GM18909 (cell line): ENCODE results near the gene FIG4.
"Not testable (repeated sequence)": the region's sequence is repeated elsewhere in the genome, so short reads cannot be mapped to it uniquely, and the experiment has no call there.

Experiments used
- ATAC-seq: cut with Tn5 transposase; IDR thresholded peaks from one replicate; pipeline ENCODE4 v1.9.1; 2021; ENCODE audit warnings: mild to moderate bottlenecking; ENCODE audit not compliant: unreplicated experiment, poor library complexity

Gene FIG4

GRCh38 chr6:109701221-109701620, 10.1 kb downstream of the FIG4 start:
- no peak for ATAC-seq

- ATAC-seq = no peak
Observed at GRCh38 chr6:109701774-109702173, 10.7 kb downstream of the FIG4 start.

GRCh38 chr6:109702791-109703190, 11.7 kb downstream of the FIG4 start:
- ATAC-seq = no peak

- peak; percentile 90 for ATAC-seq
Observed at GRCh38 chr6:109705258-109705657, 14.2 kb downstream of the FIG4 start.

- ATAC-seq = no peak
Observed at GRCh38 chr6:109706513-109706912, 15.4 kb downstream of the FIG4 start.

GRCh38 chr6:109708099-109708498, 17.0 kb downstream of the FIG4 start:
- not testable (repeated sequence) for ATAC-seq

- ATAC-seq = no peak
Observed at GRCh38 chr6:109713097-109713496, 22.0 kb downstream of the FIG4 start.

GRCh38 chr6:109714166-109714565, 23.1 kb downstream of the FIG4 start:
- no peak for ATAC-seq

- no peak for ATAC-seq
Observed at GRCh38 chr6:109714611-109715010, 23.5 kb downstream of the FIG4 start.

GRCh38 chr6:109715616-109716015, 24.5 kb downstream of the FIG4 start:
- ATAC-seq = no peak

- ATAC-seq = no peak
Observed at GRCh38 chr6:109717971-109718370, 26.9 kb downstream of the FIG4 start.

GRCh38 chr6:109718991-109719390, 27.9 kb downstream of the FIG4 start:
- no peak for ATAC-seq

- ATAC-seq = no peak
Observed at GRCh38 chr6:109720311-109720710, 29.2 kb downstream of the FIG4 start.

- ATAC-seq = no peak
Observed at GRCh38 chr6:109722011-109722410, 30.9 kb downstream of the FIG4 start.

GRCh38 chr6:109722564-109723254, 31.6 kb downstream of the FIG4 start:
- ATAC-seq = no peak

GRCh38 chr6:109725250-109725649, 34.2 kb downstream of the FIG4 start:
- ATAC-seq = not testable (repeated sequence)

GRCh38 chr6:109736273-109737025, 45.4 kb downstream of the FIG4 start:
- ATAC-seq = no peak

GRCh38 chr6:109738255-109738654, 47.2 kb downstream of the FIG4 start:
- ATAC-seq = no peak

GRCh38 chr6:109738667-109739066, 47.6 kb downstream of the FIG4 start:
- ATAC-seq = no peak

- no peak for ATAC-seq
Observed at GRCh38 chr6:109739686-109740085, 48.6 kb downstream of the FIG4 start.

GRCh38 chr6:109740787-109741186, 49.7 kb downstream of the FIG4 start:
- ATAC-seq = no peak

GRCh38 chr6:109743739-109744138, 52.6 kb downstream of the FIG4 start:
- ATAC-seq = no peak
